G401 (cell line): Measurements from ENCODE around the gene BMPR2. TPM values are rescaled to one million over a fixed set of nuclear protein-coding genes. Genes with fewer than 3 reads are reported as not detected.
"Not testable (repeated sequence)": the region's sequence is repeated elsewhere in the genome, so short reads cannot be mapped to it uniquely, and the experiment has no call there.

Experiments used
- DNase-seq: peaks from one replicate; pipeline ENCODE4 v3.0.0-alpha.2; 2015; ENCODE audit warnings: low spot score
- in situ Hi-C: cut with HindIII; loops from 2 replicates; pipeline ENCODE4 v1.10.0; 2016; ENCODE audit warnings: low sequenced_read_pairs, mixed read lengths
- total RNA-seq: library from RNA; depleted of rRNA; stranded (reverse); fragments of >200 nt; shearing (Covaris generic); gene quantifications from 2 replicates; pipeline ENCODE4 v1.2.3, GENCODE V29; 2014

Gene BMPR2
- total RNA-seq, 1 experiment from 2014 or later: 11.3 TPM

- in situ Hi-C loops, DNase-seq: not testable (repeated sequence)
Measured at GRCh38 chr2:202575194-202575593, 199.1 kb downstream of the BMPR2 start.

GRCh38 chr2:202577250-202578183, 201.4 kb downstream of the BMPR2 start:
- in situ Hi-C loops: no loop called here
- no peak for DNase-seq

- DNase-seq, in situ Hi-C loops: not testable (repeated sequence)
Measured at GRCh38 chr2:202582846-202583245, 206.7 kb downstream of the BMPR2 start.

GRCh38 chr2:202583709-202584219, 207.6 kb downstream of the BMPR2 start:
- in situ Hi-C loops: no loop called here

GRCh38 chr2:202588647-202589581, 212.8 kb downstream of the BMPR2 start:
- in situ Hi-C loops: no loop called here
- DNase-seq: peak; percentile 83

More at GRCh38 chr2:202583709-202584219, 207.6 kb downstream of the BMPR2 start:
- no peak for DNase-seq

DNA sequence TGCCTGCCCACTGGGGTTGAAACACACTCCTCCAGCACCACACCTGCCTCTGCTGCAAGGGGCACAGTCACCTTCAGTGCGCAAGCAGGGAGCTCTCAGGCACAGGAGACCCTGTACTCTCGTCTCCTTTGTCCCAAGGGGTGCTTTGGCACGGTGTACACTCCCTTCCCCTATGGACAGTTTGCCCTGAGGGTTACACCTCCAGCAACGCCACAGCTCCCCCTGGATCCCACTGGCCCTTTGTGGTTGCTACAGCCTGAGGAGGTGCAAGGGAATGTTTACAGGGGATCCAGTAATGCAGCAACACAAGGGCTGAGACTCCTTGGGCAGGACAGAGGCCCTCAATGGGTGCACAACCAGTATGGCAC, 213.4 kb downstream of the BMPR2 start:
- DNase-seq: no peak
- in situ Hi-C loops: no loop called here

DNA sequence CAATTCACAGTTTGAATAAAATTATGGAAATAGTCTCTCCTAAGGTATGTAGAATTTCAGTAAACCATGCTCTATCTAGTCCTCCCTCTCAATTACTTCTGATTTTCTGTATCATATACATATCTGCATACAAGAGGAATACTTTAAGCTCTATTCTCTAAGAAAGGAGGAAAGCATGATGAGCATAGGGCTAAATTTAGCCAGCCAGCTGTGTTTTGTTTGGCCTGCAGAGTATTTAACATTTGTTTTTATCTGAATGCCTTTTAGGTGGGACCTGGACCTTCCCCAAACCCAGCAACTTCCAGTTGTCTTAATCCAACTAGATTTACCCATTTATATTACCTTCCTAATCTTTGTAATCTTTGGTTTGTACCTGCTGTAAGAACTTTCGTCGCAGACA, 216.4 kb downstream of the BMPR2 start:
- in situ Hi-C loops: no loop called here
- DNase-seq: no peak

DNA sequence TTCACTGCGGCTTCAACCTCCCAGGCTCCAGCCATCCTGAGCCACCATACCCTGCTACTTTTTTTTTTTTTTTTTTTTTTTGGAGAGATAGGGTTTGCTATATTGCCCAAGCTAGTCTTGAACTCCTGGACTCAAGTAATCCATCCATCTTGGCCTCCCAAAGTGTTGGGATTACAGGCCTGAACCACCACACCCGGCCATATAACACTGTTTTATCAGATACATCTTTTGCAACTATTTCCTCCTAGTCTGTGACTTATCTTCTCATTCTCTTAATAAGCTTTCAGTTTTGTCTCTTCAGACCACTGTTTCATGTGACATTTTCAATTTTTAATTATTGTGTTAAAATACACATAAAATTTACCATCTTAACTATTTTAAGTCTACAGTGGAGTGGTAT, 223.0 kb downstream of the BMPR2 start:
- DNase-seq: no peak
- in situ Hi-C loops: no loop called here

DNA sequence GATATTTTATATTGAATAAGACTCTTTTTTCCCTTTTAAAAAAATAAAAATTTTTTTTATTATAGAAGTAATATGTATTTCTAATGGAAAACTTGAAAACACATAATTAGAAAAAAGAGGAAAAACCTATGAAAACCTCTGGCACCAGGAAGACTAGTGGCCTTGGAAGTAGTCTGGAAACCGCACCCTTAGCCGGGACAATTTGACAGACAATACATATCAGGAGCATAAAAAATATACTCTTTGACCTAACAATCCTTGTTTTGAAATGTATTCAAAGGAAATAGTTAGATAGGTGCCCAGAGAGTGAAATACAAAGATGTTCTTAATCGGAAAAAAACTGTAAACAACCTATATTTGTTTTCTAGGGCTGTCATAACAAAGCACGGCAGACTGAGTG, 223.8 kb downstream of the BMPR2 start:
- in situ Hi-C loops: no loop called here
- DNase-seq: no peak

GRCh38 chr2:202604699-202605098, 228.6 kb downstream of the BMPR2 start:
- in situ Hi-C loops: no loop called here
- no peak for DNase-seq

DNA sequence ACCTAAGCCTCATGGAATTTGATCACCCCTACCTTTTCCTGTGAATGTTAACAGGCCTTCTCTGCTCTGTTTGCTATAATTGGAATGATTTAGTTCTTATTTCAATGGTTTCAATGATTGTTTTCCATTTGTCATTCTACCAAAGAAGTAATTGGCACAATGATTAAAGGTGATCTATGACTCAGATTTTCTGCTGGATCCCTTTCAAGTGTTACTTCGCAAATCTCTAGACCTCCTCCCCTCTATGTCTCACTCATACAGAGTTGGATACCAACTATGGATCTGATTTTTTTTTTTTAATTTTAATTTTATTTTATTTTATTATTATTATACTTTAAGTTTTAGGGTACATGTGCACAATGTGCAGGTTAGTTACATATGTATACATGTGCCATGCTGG, 229.0 kb downstream of the BMPR2 start:
- in situ Hi-C loops: no loop called here
- no peak for DNase-seq

GRCh38 chr2:202608142-202608852, 232.2 kb downstream of the BMPR2 start:
- DNase-seq: no peak
- in situ Hi-C loops: no loop called here

GRCh38 chr2:202609381-202610145, 233.4 kb downstream of the BMPR2 start:
- in situ Hi-C loops: no loop called here
- no peak for DNase-seq

GRCh38 chr2:202610380-202610779, 234.3 kb downstream of the BMPR2 start:
- DNase-seq: no peak
- in situ Hi-C loops: no loop called here

DNA sequence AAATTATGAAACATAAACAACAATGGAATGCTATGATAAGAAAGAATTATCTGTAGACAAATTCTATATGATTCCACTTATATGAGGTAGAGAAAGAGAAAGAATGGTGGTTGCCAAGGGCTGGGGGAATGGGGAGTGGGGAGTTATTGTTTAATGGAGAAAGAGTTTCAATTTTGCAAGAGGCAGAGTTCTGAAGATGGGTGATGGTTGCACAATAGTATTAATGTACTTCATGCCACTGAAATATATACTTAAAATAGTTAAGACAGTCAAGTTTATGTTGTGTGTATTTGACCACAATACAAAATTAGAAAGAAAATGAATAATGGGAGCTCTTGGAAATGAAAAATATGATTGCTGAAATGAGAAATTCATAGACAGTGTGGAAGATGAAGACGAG, 236.0 kb downstream of the BMPR2 start:
- DNase-seq: no peak
- in situ Hi-C loops: no loop called here

GRCh38 chr2:202613479-202613878, 237.4 kb downstream of the BMPR2 start:
- in situ Hi-C loops: no loop called here
- no peak for DNase-seq
